T1000 (cell line): ENCODE measurements around the gene LY6G5B.

ENCODE experiments used
- DNase-seq: peaks from one replicate; lab custom pipeline; 2025; ENCODE audit warnings: mixed read lengths; lab: John Stamatoyannopoulos, UW

Gene LY6G5B

GRCh38 chr6:31641370-31641769 is 28.4 kb upstream of the LY6G5B start:
- DNase-seq: no peak

DNA sequence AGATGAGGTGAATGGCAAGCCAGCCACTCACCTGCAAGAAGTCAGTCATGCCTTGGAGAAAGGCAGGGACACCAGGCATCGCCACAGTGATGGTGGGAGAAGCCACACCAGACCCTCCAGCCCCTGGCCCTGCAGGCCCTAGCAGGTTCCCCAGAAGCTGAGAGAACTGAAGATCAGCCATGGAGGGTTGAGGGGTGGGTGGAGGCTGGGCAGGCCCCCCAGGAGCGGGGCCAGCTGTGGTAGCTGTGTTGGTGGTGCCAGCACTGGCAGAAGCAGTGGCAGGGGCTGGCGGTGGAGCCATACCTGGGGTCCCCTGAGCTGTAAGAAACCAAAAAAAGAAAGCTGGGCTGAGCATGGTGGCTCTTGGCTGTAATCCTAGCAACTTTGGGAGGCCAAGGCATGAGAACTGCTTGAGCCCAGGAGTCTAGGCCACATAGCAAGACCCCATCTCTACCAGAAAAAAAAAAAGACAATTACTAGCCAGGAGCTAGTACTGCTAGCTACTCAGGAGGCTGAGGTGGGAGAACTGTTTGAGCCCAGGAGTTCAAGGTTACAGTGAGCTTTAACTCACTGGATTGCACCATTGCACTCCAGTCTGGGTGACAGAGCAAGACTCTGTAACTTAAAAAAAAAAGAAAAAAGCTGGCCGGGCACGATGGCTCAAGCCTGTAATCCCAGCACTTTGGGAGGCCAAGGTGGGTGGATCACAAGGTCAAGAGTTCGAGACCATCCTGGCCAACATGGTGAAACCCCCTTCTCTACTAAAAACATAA is 26.8 kb upstream of the LY6G5B start:
- DNase-seq: no peak

GRCh38 chr6:31643818-31644454 is 25.8 kb upstream of the LY6G5B start:
- no peak for DNase-seq

DNA sequence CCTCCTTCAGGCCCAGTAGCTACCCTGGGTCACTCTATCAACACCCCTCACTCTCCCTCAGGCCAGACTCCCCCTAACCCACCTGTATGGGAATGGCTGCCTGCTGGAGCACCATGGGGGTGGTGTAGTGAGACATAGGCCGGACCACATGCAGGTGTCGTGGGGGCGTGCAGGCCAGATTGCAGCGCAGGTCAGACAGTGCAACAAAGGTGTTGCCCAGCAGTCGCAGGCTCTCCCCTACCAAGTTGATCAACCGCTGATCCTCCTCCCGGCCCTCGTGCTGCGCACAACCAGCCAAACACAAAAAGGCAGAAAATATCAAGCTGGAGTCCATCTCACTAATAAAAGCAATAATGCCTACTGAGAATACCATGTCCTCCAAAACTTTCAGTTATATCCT is 24.5 kb upstream of the LY6G5B start:
- no peak for DNase-seq

- DNase-seq: peak; percentile 80
Observed at GRCh38 chr6:31651602-31652191, 18.1 kb upstream of the LY6G5B start.

DNA sequence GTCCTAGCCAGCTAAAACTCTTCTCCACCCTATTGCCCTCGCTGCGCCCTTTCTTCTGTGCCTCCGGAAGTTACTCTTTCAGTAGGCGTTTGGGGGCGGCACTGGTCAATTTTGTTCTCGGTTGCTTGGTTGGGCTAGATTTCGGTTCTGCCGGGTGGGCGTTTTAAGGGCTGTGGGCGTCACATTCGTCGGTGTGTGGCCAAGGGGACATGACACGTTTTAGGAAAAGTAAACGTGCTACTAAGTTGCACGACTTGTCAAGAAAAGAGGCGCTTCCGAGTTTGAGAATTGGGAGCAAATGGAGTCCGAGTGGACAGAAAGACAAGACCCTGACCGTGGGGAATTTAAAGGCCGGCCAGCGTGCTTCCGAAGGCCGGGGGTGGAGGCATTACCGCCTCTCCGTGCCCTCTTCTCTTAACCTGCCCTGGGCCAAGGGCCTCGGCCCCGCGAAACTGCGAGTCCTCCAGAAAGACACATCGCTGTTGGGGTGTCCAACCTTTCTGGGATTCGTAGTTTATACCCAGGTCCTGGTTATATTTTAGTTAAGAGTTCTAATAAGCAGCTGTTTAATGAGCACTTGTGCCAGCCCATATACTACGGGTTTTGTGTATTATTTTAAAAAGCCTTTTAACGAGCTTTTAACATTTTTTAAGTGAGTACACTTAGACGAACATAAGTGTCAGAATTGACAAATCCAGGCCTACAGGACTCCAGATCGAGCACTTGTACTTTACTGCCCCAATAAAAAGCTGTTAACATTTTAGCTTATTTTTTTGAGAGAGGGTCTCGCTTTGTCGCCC is 16.7 kb upstream of the LY6G5B start:
- DNase-seq: no peak

DNA sequence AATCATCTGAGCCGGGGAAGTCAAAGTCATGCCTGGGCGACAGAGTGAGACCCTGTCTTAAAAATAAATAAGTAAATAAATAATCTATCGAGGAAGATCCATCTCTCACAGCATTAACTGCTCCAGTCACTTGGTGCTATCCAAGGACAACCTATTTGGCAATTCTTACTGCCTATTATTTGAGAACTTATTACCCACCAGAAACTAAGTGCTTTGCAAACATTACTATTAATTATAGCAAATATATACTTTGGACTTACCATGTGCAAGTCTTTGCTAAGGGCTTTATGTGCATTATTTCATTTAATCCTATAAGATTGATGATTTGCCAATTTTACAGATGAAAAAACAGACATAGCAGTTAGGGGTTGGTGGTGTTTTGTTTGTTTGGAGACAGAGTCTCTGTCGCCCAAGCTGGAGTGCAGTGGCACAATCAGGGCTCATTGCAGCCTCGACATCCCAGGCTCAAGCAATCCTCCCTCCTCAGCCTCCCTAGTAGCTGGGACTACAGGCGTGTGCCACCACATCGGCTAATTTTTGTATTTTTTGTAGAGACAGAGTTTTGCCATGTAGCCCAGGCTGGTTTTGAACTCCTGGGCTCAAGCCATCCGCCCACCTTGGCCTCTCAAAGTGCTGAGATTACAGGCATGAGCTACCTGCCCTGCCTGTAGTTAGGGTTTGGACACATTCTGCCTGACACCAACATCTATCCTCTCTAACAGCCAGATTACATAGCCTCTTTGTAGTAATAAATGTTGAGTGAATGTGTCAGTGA is 15.0 kb upstream of the LY6G5B start:
- DNase-seq: no peak

GRCh38 chr6:31655349-31656237 is 14.2 kb upstream of the LY6G5B start, which contains the start of gene APOM:
Gene APOM (plus strand): TSS chr6:31655894. CDS start chr6:31655967, 73 bp downstream.
- DNase-seq: no peak

- no peak for DNase-seq
Observed at GRCh38 chr6:31657406-31658157, 12.2 kb upstream of the LY6G5B start.

GRCh38 chr6:31658158-31658688 is 11.6 kb upstream of the LY6G5B start:
- DNase-seq: no peak

DNA sequence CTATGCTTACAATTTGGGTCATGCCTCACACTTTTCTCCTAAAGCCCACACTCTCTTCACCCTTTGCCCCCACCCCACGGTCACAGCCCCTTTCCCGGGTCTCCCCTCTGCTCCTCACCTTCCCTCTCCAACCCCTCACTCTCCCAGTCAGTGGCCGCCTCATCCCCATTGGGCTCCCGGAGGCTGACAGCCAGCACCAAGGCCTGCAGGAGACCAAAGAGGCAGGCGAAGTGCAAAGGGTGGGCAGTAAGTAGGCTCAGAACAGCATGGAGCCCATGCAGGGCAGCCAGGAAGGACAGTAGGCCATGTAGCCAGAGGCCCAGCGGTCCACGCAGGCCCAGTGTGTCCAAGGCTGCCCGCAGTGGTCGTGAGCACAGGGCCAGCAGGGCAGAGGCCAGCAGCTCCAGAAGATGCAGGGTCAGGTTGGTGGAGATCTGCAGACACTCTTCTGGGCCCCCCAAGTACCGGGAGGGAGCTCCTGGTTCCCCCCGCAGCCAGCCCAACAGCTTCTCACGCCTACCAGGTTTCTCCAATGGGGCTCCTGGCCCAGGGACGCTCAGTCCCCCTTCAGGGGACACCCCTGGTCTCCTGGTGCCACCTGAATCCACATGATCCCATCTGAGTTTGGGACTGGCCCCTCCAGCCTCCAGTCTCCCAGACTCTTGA is 10.7 kb upstream of the LY6G5B start:
- no peak for DNase-seq

- no peak for DNase-seq
Observed at GRCh38 chr6:31659649-31660380, 10.0 kb upstream of the LY6G5B start.

- peak; percentile 58 for DNase-seq
Observed at GRCh38 chr6:31660381-31661261, 9.2 kb upstream of the LY6G5B start, which contains the start of gene C6orf47. Gene C6orf47 (minus strand): TSS chr6:31660778. CDS start chr6:31659947, 831 bp downstream.

GRCh38 chr6:31661262-31662123 is 8.3 kb upstream of the LY6G5B start:
- no peak for DNase-seq

DNA sequence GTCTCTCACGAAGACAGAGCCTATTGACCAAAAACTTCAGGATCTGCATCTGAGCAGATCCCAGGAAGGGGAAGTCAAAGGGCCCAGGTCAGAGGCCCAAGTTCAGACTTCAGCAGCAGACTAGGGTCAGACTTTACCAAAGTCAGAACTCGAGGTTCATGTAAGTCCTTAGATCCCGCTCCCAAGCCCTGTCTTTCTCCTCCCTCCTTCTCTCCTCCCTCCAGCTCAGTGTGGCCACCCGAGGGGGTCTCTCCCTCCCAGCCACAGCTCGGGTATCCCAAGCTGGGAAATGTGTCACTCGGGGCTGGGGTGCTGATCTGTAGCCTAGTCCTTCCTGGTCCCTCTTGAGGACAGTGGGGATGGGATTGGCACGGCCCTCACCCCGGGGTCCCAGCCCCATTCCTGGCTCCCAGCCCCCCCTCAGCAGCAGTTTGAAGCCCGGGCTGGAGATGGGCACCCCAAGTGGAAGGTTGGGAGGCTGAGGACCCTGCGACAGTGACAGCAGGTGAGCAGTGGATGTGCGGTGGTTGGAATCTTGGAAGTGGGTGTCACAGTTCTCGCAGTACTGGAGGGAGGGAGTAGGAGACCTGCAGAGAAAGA is 7.6 kb upstream of the LY6G5B start:
- DNase-seq: no peak
